Breast epithelium (tissue), 4 donors: ENCODE results near the gene RBM19. TPM values are rescaled to one million over a fixed set of nuclear protein-coding genes. Genes with fewer than 3 reads are reported as not detected.

Source experiments
- DNase-seq, 2 donors: peaks; one replicate each; pipeline ENCODE4 v3.0.0-alpha.2; 2019; ENCODE audit warnings: low spot score in 2 of 2
- H3K27ac ChIP-seq, 2 donors: fragments of 200-600 bp; sonication (generic) in 1 of 2; one replicate each; pipeline ENCODE4 v1.5.1; 2016 to 2019; ENCODE audit warnings: mild to moderate bottlenecking in 1 of 2
- H3K27me3 ChIP-seq, 2 donors: fragments of 200-600 bp; sonication (generic) in 1 of 2; one replicate each; pipeline versions ENCODE4 v1.5.1 to v1.6.0; 2017 to 2019; ENCODE audit warnings: control low read depth in 1 of 2, mild to moderate bottlenecking in 1 of 2
- H3K36me3 ChIP-seq: fragments of 200-600 bp; one replicate; pipeline ENCODE4 v1.5.1; 2019
- H3K4me1 ChIP-seq, 2 donors: fragments of 200-600 bp; sonication (generic); one replicate each; pipeline ENCODE4 v1.5.1; 2016 to 2019; ENCODE audit warnings: control low read depth in 1 of 2
- H3K4me3 ChIP-seq, 3 donors: fragments of 200-600 bp; sonication (generic); 1 replicate in 2 of 3; 2 replicates in 1 of 3; pipeline ENCODE4 v1.5.1; 2016 to 2019; ENCODE audit warnings: mild to moderate bottlenecking in 3 of 3, moderate library complexity in 2 of 3
- H3K9me3 ChIP-seq, 2 donors: fragments of 200-600 bp; sonication (generic) in 1 of 2; one replicate each; pipeline ENCODE4 v1.5.1; 2016 to 2019; ENCODE audit warnings: control low read depth in 1 of 2
- POLR2A ChIP-seq: fragments of 450-650 bp; IDR thresholded peaks from one replicate; pipeline ENCODE4 v1.6.1; 2016; ENCODE audit warnings: antibody characterized with exemption, mild to moderate bottlenecking, moderate library complexity
- POLR2AphosphoS5 ChIP-seq, 3 donors: sonication (generic); formaldehyde crosslinking; IDR thresholded peaks; one replicate each; pipeline ENCODE4 v1.6.1; 2017; ENCODE audit warnings: antibody characterized with exemption in 3 of 3
- intact Hi-C: fragments of 100-400 bp; cut with DNase I; formaldehyde crosslinking; loops from one replicate; pipeline ENCODE4 v1.15.1; 2023; ENCODE audit warnings: low total_unique reads
- total RNA-seq, 3 donors: library from RNA; depleted of rRNA; stranded (reverse); fragments of >200 nt; gene quantifications; one replicate each; pipeline ENCODE4 v1.1.0, GENCODE V29; 2016
- TF ChIP-seq, protein P1 (sequence below), 3 donors: fragments of 450-650 bp; IDR thresholded peaks; one replicate each; pipeline ENCODE4 v1.5.1; 2016 to 2017; ENCODE audit warnings: antibody characterized with exemption in 3 of 3, mild to moderate bottlenecking in 3 of 3, moderate library complexity in 3 of 3

RBM19 gene
- total RNA-seq, 3 donors from 2014 or later, result 28.8 to 43.3 (median 42.6) TPM

DNA sequence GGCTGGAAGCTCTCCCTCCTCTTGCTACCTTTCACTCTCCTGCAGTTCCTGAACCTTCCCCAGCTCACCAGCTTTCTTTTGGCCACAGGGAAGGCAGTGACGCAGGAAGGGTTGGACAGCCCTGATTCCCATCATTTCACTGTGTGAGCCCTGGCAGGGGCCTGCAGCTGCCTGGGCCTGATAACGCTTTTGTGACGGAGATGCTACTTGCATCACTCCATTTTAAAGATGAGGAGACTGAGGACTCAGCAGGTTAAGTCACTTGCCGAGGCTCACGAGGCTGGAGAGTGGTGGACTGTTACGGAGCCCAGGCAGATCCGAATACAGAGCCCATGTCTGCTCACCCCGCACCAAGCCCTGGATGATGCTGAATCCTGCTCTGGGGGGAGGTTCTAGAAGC lies 145.3 kb downstream of the RBM19 start:
- Histone ChIP-seq H3K36me3 (no peaks in the 10 kb centered on the region), H3K27ac (no peak overlapping the region), H3K4me1 (no peaks in the 10 kb centered on the region), H3K27me3 (no peaks in the 10 kb centered on the region), H3K9me3 (no peaks in the 10 kb centered on the region), H3K4me3 (no peak overlapping the region)
- intact Hi-C loops, result no loop called here
- no peak for DNase-seq
- TF ChIP-seq POLR2A (no peak), POLR2AphosphoS5 (IDR thresholded peaks at IDR 0.05) (no peak)
- TF ChIP-seq, protein P1, sequence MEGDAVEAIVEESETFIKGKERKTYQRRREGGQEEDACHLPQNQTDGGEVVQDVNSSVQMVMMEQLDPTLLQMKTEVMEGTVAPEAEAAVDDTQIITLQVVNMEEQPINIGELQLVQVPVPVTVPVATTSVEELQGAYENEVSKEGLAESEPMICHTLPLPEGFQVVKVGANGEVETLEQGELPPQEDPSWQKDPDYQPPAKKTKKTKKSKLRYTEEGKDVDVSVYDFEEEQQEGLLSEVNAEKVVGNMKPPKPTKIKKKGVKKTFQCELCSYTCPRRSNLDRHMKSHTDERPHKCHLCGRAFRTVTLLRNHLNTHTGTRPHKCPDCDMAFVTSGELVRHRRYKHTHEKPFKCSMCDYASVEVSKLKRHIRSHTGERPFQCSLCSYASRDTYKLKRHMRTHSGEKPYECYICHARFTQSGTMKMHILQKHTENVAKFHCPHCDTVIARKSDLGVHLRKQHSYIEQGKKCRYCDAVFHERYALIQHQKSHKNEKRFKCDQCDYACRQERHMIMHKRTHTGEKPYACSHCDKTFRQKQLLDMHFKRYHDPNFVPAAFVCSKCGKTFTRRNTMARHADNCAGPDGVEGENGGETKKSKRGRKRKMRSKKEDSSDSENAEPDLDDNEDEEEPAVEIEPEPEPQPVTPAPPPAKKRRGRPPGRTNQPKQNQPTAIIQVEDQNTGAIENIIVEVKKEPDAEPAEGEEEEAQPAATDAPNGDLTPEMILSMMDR (IDR thresholded peaks at IDR 0.05), result no peak

DNA sequence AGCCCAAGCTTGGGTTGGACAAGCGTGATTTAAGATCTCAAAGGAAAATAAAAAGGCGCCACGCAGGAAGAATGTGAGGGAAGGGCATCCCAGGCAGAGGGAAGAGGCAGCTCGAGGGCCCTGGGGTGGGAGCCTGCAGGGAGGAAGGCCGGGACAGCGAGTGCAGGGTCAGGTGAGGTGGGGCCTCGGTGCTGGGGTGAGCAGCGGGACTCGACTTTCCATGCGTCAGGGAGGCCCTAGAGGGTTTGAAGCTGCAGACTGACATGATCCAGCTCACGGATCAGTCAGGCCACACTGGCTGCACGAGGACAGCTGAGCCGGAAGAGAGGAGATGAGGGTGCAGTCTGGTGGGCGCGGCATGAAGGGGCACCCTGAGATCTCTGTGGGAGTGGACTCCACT lies 145.8 kb downstream of the RBM19 start:
- TF ChIP-seq POLR2A (no peak), POLR2AphosphoS5 (IDR thresholded peaks at IDR 0.05) (no peak)
- TF ChIP-seq, protein P1 (IDR thresholded peaks at IDR 0.05), result no peak
- no peak overlapping the region for H3K4me3 ChIP-seq
- DNase-seq, result no peak
- H3K27me3 ChIP-seq, result no peaks in the 10 kb centered on the region
- no peaks in the 10 kb centered on the region for H3K9me3 ChIP-seq
- intact Hi-C loops, result no loop called here
- no peak overlapping the region for H3K27ac ChIP-seq
- H3K4me1 ChIP-seq, result no peaks in the 10 kb centered on the region
- no peaks in the 10 kb centered on the region for H3K36me3 ChIP-seq

GRCh38 chr12:113819495-113819894 lies 146.6 kb downstream of the RBM19 start:
- H3K4me3 ChIP-seq, result no peak overlapping the region
- intact Hi-C loops, result no loop called here
- H3K36me3 ChIP-seq, result no peaks in the 10 kb centered on the region

DNA sequence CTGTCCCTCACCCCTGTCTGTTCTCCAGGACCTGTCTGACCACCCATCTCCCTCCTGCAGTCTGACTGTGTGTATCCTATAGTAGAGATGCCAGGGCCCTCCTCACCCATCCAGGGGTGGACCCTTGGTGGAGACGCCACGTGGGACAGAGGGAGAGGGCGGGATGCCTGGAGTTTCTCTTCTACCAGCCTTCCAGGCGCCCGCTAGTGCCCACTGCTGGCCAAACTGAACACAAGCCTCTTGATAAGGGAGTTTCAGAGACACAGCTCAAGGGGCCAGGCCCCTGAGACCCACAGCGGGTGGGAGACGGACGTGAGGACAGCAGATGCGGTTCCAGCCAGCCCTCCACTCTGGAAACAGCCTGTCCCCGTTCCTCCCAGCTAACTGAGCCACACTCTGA lies 147.3 kb downstream of the RBM19 start:
- TF ChIP-seq, protein P1 (IDR thresholded peaks at IDR 0.05), result no peak
- TF ChIP-seq POLR2A (no peak), POLR2AphosphoS5 (IDR thresholded peaks at IDR 0.05) (no peak)
- Histone ChIP-seq H3K9me3 (no peaks in the 10 kb centered on the region), H3K4me1 (no peaks in the 10 kb centered on the region), H3K27me3 (no peaks in the 10 kb centered on the region), H3K27ac (no peak overlapping the region), H3K36me3 (no peaks in the 10 kb centered on the region), H3K4me3 (no peak overlapping the region)
- no peak for DNase-seq
- intact Hi-C loops, result no loop called here

More at GRCh38 chr12:113819495-113819894, 146.6 kb downstream of the RBM19 start:
- H3K9me3 ChIP-seq, result no peaks in the 10 kb centered on the region
- no peak overlapping the region for H3K27ac ChIP-seq
- H3K27me3 ChIP-seq, result no peaks in the 10 kb centered on the region
- no peaks in the 10 kb centered on the region for H3K4me1 ChIP-seq
- no peak for TF ChIP-seq POLR2AphosphoS5 (IDR thresholded peaks at IDR 0.05)
- TF ChIP-seq, protein P1 (IDR thresholded peaks at IDR 0.05), result no peak
- no peak for TF ChIP-seq POLR2A
- no peak for DNase-seq

- Histone ChIP-seq H3K27ac (no peak overlapping the region), H3K4me1 (no peaks in the 10 kb centered on the region), H3K27me3 (no peaks in the 10 kb centered on the region), H3K4me3 (no peak overlapping the region), H3K36me3 (no peaks in the 10 kb centered on the region), H3K9me3 (no peaks in the 10 kb centered on the region)
- intact Hi-C loops, result no loop called here
- no peak for DNase-seq
- TF ChIP-seq, protein P1 (IDR thresholded peaks at IDR 0.05), result no peak
- TF ChIP-seq POLR2AphosphoS5 (IDR thresholded peaks at IDR 0.05) (no peak), POLR2A (no peak)
These were observed 147.8 kb downstream of the RBM19 start for GRCh38 chr12:113818283-113818682.
